ENCODE data around the gene SPON1.
"Not testable (repeated sequence)": the region's sequence is repeated elsewhere in the genome, so short reads cannot be mapped to it uniquely, and the experiment has no call there.

SPON1 gene

DNA sequence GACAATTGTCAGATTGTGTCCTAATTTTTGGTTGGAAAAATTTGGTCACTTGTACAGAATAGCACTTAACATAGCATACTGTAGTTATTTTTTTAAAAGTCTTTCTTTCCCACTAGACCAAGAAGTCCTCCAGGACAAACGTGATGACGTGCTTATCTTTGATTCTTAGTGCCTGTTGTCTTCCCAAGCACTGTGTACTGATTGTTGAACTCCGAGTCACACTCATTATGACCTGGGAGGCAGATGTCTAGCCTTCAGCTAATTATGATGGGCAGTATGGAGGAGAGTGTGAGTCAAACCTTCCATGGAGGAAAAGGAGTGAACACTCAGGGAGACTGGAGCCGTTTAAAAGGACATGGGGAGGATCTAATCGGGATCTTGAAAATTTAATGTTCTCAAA is 119.8 kb downstream of the SPON1 start:
- DNase-seq, result no peak
- ATAC-seq, result no peak

DNA sequence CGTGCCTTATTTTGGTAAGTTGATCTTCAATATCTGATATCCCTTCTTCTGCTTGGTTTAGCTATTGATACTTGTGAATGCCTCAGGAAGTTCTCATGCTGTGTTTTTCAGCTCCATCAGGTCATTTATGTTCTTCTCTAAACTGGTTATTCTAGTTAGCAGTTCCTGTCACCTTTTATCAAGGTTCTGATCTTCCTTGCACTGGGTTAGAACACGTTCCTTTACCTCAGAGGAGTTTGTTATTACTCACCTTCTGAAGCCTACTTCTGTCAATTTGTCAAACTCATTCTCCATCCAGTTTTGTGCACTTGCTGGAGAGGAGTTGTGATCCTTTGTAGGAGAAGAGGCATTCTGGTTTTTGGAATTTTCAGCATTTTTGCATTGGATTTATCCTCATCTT is 126.3 kb downstream of the SPON1 start:
- ATAC-seq, DNase-seq: not testable (repeated sequence)

DNA sequence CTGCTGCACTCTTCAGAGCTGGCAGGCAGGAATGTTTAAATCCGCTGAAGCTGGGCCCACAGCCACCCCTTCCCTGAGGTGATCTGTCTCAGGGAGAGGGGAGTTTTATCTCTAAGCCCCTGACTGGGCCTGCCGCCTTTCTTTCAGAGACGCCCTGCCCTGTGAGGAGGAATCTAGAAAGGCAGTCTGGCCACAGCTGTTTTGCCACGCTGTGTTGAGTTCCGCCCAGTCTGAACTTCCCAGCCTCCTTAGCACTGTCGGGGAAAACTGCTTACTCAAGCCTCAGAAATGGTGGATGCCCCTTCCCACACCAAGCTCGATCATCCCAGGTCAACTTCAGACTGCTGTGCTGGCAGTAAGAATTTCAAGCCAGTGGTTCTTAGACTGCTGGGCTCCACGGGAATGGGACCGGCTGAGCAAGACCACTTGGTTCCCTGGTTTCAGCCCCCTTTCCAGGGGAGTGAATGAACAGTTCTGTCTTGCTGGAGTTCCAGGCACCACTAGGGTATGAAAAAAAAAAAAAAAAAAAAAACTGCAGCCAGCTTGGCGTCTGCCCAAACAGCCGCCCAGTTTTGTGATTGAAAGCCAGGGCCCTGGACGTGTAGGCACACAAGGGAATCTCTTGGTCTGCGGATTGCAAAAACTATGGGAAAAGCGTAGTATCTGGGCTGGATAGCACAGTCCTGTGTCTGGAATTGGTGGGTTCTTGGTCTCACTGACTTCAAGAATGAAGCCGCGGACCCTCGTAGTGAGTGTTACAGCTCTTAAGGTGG is 127.4 kb downstream of the SPON1 start:
- DNase-seq, result no peak
- ATAC-seq, result no peak

DNA sequence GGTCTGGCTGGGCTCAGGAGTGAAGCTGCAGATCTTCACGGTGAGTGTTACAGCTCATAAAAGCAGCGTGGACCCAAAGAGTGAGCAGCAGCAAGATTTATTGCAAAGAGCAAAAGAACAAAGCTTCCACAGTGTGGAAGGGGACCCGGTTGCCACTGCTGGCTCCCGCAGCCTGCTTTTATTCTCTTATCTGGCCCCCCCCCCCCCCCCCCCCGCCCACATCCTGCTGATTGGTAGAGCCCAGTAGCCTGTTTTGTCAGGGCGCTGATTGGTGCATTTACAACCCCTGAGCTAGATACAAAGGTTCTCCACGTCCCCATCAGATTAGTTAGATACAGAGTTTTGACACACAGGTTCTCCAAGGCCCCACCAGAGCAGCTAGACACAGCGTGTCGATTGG is 128.1 kb downstream of the SPON1 start:
- not testable (repeated sequence) for DNase-seq, ATAC-seq

DNA sequence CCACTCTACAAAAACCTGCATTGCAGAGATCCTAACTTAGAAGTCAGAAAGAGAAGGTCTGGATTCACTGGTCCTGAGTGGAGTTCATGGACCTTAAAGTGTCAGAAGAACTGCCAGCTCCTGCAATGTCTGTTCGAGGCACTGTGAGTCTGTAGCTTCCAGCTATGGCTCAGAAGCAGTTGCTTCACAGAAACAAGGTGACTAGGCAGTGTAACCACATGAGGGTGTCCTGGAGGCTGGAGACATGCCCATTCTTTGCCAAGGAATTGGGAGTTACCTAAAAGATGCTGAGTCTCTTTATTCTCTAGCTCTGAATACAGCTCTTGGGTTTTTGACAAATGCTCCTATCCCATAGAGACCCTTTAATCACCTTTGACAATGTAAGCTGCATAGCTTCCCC is 130.5 kb downstream of the SPON1 start:
- ATAC-seq (no peak), DNase-seq (no peak)

DNA sequence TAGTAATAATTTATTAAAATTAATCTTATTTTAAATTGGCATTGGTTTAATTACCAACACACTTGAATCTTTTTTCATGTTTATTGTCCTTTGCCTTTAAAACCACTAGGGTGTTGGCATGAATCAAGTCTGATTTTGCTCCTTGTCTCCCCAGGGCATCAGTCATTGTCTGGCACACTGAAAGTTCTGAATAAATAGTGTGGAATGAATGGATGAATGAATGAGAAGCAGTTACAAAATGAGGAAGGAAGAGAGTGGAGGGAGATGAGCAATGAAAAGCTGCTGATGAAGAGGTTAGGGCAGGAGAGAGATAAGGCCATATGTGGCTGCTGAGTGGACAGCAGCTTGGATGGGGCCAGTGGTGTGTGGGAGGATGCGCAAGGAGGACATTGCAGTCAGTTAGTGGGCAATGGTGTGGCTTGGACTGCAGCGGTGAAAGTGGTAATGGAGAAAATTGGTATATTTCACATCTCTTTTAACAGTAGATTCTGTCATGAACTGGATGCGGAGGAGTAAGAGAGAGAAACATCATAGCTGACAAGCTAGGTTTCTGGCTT is 132.0 kb downstream of the SPON1 start:
- ATAC-seq (no peak), DNase-seq (no peak)

DNA sequence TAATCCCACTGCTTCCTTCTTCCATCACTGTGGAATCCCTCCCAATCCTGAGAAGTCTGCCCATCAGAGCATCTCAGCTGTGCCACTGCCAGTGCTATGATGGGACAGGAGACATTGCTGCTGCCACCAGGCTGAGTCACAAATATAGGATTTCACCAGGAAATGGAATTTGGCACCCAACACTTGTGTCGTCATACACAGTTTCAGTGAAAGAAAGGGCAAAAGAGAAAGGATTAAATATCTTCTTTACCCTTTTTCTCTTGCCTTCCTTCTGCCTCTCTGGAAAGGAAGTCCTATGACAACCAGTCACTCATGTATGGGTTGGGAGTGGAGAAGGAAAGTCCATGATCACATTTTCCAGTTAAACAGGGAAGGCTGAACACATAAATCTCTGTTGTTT is 133.4 kb downstream of the SPON1 start:
- ATAC-seq (no peak), DNase-seq (no peak)

DNA sequence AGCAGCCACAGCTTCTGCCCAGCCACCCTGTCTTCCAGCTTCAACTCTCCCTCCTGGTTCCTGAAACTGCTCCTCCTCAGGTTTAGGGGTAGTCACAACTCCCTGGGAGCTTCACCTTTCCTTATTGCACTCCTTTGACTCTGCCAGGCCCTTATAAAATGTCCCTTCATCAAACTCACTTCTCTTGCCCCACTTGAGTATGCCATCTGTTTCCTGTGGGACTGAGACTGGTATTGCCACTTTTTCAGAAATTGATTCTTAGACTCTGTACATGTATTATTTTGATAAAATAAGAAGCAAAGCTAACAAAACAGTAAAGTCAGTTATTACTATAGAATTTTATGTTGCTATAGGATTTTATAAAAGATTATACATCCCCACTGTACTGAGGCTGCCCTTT is 134.1 kb downstream of the SPON1 start:
- DNase-seq, result no peak
- no peak for ATAC-seq

DNA sequence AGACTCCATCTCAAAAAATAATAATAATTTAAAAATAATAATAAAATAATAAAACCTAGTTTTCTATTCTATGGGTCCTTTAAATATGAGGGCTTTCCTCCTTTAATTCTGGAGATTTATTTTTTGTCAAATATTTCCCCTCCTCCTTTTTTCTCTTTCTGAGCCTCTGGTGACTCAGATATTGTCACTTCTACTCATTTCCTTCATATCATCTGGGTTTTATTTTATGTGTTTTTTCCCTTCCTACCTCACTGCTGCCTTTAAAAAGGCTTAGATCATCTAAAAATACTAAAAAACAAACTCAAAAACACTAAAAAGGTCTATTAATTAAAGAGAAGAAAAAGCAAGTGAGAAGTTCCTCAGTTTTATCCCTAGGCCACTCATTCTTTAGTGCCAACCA is 138.9 kb downstream of the SPON1 start:
- ATAC-seq (peak; percentile 52), DNase-seq (no peak)

DNA sequence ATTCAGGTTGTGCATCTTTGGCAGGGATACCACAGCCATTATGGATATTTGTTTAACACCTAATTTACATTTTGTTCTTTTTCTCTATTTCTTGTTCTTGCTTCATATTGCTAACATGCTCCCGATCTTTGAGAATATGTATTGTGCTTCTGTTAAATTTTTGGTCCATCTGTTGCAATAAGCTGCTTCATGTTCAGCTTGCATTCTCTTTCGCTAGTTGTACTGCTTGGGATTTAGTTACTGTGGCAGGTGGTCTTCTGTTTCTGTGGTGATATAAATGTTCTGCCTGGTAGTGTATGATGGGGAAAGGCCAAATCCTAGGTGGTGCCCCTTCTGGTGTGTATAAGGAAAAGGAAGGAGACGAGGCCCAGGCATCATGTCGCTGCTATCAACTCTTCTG is 140.2 kb downstream of the SPON1 start:
- DNase-seq (no peak), ATAC-seq (no peak)

DNA sequence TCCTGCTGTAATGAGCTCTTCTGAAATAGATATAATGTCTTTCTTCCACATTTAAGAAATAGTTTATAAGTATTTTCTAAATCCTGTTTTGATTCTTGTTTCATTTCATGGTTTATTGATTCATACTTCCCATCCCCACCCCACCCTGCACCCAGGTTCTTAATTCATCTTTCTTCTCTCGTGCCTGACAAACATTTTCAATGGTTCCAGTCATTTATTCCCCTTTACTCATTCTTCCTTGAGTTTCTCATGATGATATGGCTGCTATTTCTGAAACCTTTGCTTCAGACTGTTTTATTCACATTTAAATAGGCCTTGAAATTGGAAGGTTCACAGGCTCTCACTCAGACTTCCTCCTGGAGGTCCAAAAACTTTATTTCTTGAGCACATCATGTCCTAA is 142.9 kb downstream of the SPON1 start:
- ATAC-seq, result peak; percentile 23
- DNase-seq, result no peak

DNA sequence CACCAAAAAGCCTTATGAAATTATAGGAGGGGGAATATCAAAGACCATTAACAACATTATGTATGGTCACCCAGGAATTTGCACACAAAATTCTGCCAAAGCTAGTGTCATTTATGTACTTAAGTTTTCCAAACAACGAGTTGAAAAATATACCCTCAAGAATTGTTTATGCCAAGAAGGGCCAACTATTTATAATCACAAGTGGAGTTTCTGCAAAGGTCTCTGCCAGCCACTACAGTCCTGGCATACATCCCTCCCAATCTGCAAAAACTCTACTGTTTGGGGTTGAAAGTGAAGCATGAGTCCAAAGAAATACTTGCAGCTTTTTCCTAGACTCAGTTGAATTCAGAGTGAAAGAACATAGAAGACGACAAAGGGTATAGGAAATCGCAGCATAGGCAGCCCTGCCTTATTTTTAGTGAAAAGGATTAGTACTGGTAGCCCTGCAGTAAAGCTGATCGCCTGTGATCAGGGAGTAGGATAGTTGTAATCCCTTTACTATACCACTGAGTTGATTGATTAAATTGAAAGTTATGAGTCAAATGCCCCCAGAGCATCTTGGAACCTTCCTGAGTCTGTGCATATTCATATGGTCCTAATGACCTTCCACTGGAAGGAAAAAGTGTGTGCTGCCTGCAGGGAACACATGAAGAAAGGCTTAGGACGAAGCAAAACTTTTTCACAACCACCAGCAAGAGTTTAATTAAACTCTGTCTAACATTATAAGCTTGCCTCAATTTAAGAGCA is 144.0 kb downstream of the SPON1 start:
- DNase-seq, result no peak
- ATAC-seq, result no peak

DNA sequence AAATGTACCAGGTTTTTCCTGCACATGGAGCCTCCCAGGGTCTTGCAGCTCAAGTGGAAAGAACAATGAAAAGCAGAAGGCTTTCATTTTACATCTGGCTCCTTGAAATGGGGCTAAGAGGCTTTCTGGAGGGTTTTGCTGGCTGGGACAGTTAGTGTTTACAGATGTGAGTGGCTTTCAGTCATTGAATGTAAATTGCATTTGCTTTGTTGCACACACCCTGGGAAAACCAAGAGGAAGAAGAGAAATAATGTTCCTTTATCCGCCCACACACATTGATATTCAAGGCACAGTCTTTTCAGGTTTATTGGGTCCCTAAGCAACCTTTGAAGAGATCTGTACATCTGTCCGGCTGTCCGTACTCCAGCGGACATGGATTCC is 144.5 kb downstream of the SPON1 start:
- no peak for DNase-seq
- ATAC-seq, result no peak

DNA sequence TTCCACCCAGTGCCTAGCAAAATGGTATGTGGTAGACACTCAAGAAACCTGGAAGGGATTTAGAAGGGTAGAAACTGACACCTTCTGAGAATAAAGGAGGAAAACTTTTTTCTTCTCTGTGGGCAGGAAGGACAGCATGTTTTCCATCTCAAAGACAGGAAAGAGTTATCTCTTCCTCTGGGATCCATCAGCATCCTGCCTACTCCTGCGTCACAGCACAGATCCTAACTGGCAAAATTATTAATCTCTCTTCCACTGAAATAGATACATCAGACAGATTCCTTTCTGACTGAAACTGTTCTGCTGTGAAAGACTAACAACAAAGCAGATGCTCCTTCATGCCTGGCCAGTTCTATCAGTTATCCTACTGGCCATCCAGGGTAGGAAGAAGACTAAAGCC is 147.2 kb downstream of the SPON1 start:
- ATAC-seq (no peak), DNase-seq (no peak)

DNA sequence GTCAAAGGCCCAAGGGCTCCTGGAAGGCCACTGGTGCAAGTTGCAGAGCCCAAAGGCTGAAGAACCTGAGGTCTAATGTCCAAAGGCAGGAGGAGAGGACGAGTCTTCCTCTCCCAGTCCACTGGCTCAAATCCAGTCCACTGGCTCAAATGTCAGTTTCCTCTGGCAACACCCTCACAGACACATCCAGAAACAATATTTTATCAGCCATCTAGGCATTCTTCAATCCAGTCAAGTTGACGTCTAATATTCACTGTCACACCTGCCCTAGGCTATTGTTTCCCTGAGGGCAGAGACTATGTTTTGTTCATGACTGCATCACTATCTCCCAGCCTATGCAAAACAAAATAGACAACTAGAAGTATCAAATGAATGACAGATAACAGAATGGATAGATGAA is 148.1 kb downstream of the SPON1 start:
- ATAC-seq (no peak), DNase-seq (no peak)

DNA sequence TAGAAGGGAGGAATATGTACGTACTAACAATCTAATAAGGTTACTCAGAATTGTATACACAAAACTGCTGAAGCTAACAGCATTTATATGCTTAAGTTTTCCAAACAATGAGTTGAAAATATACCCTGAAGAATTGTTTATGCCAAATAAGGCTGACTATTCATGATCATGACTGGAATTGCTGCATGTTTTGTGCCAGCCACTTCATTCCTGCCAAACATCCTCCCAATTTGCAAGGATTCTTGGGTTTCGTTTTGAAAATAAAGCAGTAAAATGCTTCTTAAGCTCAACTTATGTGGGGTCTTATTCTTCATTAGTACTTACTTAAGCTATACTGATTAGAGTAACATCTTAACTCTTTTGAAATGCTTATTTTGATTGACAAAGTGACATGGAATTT is 149.0 kb downstream of the SPON1 start:
- no peak for ATAC-seq

DNA sequence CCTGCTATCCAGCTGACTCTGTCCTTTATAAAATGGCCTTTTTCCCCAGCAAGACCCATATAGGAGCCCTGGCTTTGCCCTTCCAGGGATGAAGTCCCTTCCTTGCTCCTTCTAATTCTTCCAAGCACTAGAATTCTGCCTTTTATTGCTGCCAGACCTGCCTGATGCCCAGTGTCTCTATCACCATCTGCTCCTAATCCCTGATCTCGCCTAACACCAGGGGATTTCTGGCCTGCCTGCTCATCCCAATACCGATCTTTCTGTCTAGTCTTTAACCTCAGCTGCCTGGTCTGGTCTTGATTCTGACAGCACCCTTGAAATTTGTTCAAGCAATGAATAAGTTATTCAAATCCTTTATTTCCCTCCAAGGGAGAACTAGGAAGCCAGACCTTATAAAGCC is 150.2 kb downstream of the SPON1 start:
- DNase-seq, result no peak
- no peak for ATAC-seq

More for the DNA sequence above, 149.0 kb downstream of the SPON1 start:
- no peak for DNase-seq

DNA sequence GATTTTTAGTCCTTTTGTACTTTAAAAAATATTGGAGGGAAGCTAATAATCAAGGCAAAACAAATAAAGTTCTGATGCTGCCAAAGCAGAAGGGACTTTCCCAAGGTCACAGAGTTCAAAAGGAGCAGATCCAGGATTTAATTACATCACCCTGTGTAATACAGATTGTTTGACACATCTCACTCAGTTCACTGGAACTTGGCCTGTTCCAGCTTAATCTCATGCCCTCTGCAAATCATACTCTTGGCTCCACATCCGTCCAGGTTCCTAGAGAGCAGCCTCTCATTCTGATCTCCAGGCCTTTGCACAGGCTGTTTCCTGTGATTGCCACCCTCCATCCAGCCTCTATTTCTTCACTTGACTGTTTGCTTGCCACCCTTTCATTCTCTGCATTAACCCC is 151.7 kb downstream of the SPON1 start:
- no peak for DNase-seq

DNA sequence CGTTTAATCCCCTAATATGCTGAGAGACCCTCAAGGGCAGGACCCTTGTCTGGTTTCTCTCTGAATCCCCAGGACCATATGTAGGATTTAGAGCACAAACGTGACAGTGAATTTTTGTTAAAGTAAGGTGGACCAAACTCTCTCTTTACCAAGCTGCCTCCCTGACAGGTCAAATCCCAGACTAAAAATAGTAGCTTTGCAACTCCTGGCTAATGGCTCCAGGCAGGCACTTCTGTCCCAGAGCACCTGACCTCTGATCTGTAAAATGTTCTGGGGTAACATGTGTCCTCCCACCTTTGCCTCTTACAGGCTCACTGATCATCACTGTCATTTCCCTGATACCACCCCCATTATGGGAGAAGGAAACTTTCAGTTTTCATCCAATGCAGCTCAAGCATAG is 152.3 kb downstream of the SPON1 start:
- DNase-seq, result no peak
- ATAC-seq, result no peak

More for the DNA sequence above, 151.7 kb downstream of the SPON1 start:
- no peak for ATAC-seq

DNA sequence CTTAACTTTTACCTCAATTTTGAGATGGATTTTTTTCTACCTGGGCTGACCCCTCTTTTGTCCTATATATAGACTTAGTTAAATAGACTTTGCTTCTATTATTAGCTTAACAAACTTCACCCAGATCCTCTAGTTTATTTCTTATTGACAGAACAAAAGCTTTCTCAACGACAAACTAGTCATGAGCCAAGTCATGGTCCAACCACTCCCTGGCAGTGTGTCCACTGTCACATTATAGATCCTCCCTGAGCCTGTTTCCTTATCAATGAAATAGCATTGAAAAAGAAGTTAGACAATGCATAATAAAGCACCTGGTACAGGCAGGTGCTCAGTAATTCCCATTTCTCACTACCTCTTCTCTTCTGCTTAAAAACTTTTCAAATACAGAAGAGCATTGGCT is 155.1 kb downstream of the SPON1 start:
- DNase-seq (no peak), ATAC-seq (no peak)

DNA sequence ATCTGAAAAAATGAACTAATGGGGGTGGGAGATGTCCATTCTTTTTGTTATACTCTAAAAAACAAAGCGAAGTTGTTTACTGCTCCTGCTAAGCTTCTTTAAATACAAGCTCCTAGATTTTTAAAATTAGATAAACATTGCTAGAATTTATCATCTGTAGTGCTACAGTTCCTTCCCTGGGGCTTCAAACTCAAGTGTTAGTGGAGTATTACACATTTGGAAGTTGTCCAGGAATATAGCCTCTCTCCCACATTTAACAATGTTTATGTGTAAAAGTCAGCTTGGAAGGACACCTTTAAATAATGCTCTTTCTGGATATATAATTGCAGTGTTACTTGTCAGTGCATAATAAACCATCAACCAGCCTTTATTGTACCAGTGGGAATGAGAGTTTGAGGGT is 155.5 kb downstream of the SPON1 start:
- ATAC-seq, result no peak

DNA sequence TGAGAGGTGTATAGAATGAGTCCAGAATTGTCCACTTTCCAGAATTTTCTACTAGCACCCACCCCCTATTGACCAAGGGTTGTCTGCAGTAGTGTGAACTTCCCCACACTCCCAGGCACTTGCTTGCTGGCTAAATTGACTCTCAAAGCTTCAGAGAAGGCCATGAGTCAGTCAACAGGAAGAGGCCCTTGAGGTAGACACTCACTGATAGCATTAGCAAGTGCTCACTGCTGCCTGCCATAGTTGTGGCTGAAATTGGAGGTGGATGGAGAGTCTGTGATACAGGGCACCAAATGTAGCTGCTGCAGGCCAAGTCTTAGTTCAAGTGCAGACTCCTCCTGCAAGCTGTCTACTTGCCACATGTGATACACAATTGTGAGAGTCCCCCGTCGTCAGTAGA is 156.8 kb downstream of the SPON1 start:
- peak; percentile 75 for ATAC-seq
- DNase-seq, result peak; percentile 12

More for the DNA sequence above, 155.5 kb downstream of the SPON1 start:
- DNase-seq, result no peak

DNA sequence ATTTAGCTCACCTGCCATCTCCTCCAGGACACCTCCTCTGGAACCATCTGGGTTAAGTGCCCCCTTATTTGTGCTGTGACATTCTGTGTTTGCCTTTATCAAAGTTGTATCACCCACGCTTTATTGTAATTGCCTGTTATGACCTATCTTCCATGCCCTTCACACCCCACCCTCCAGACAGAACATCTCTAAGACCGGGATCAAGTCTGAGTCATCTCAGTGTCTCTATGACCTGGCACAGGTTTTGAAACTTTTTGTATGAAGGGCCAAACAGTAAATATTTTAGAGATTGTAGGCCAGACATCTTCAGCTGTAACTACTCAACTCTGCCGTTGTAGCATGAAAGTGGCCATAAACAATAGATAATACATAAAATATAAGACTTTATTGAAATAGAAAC is 161.8 kb downstream of the SPON1 start:
- ATAC-seq, result no peak

DNA sequence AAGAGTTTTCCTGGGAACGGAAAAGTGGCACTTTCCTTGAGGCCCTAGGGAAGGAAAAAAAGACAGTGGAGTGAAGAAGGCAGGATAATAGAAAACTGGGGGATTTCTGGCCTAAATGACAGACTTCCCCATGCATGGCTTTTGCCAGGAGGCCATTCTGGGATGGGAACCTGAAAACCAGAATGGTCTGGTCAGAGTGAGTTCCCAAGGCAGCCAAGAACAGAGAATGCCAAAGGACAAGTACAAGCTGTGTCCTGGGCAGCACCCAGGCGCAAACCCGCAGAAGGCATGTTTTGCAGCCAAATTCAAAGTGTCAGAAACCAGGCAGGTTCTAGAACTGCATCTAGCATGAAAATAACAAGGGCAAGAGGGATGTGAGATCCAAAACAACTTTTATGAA is 162.4 kb downstream of the SPON1 start:
- no peak for DNase-seq
- no peak for ATAC-seq

More for the DNA sequence above, 161.8 kb downstream of the SPON1 start:
- no peak for DNase-seq

All from stimulated activated naive CD8-positive, alpha-beta T cell treated with anti-CD3 and anti-CD28 coated beads, Interleukin-15, Interleukin-2, amounts not matched to agents 100 U/mL and 50 U/mL, for 24 hours (primary cell).